ENCODE measurements around the gene NEUROD2.

DNA sequence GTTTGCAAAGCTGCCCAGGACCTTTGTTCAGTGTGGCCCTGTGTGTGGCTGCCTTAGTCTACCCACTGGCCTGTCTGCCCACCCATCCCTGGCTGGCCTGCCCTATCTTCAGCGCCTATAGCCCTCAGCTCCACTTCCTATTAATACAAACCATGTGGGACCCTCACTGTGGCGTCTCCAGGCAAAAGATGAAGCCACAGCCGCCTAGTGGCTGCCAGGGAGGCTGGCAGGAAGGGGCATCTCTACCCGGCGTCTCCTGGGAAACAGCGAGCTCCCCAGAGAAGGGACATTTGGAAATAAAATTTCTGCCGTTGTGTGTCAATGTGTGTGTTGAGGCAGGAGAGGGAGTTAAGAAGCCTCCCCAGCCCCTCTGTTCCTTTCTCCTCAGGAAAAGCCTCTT is 31.5 kb downstream of the NEUROD2 start:
- TF ChIP-seq, protein P1, sequence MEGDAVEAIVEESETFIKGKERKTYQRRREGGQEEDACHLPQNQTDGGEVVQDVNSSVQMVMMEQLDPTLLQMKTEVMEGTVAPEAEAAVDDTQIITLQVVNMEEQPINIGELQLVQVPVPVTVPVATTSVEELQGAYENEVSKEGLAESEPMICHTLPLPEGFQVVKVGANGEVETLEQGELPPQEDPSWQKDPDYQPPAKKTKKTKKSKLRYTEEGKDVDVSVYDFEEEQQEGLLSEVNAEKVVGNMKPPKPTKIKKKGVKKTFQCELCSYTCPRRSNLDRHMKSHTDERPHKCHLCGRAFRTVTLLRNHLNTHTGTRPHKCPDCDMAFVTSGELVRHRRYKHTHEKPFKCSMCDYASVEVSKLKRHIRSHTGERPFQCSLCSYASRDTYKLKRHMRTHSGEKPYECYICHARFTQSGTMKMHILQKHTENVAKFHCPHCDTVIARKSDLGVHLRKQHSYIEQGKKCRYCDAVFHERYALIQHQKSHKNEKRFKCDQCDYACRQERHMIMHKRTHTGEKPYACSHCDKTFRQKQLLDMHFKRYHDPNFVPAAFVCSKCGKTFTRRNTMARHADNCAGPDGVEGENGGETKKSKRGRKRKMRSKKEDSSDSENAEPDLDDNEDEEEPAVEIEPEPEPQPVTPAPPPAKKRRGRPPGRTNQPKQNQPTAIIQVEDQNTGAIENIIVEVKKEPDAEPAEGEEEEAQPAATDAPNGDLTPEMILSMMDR (IDR thresholded peaks at IDR 0.05): no peak
- no peak for TF ChIP-seq POLR2A (IDR thresholded peaks at IDR 0.05)
- TF ChIP-seq EP300 (IDR thresholded peaks at IDR 0.05): no peak
- TF ChIP-seq POLR2AphosphoS5 (IDR thresholded peaks at IDR 0.05): no peak
